ENCODE data around the gene ZBTB20. TPM values are rescaled to one million over a fixed set of nuclear protein-coding genes. Genes with fewer than 3 reads are reported as not detected.
A peak's percentile ranks its signal among the peaks of the same experiment; 100 is the strongest.

The ZBTB20 gene
- total RNA-seq, 1 experiment from 2014 or later, result 26.5 TPM

GRCh38 chr3:115147329-115148141 is 447 bp upstream of the ZBTB20 start:
- no peaks in the 10 kb centered on the region for H3K9me2 ChIP-seq (ENCODE audit: insufficient read depth)
- H3K4me2 ChIP-seq, result peak overlapping the region; percentile 79
- DNase-seq, result peak; percentile 97 to 98
- intact Hi-C loops (cut with micrococcal nuclease; ENCODE audit: unreplicated experiment), result loop anchor here (1.0 to 10.0 kb wide), 6 partner anchors 91 to 1203 kb away; partner anchors contain the start of gene ZDHHC23
- CTCF ChIA-PET, result interaction anchor here (0.6 to 0.8 kb wide), 2 partner anchors 70 to 73 kb away, joined by 3 to 5 read pairs; no protein-coding TSS in a partner anchor
- H3K36me3 ChIP-seq (ENCODE audit: low read depth), result no peaks in the 10 kb centered on the region
- peak overlapping the region; percentile 84 for H2AFZ ChIP-seq
- H3K4me1 ChIP-seq (replicated peaks; ENCODE audit: insufficient read depth), result peaks cover 17% of the 10 kb centered on the region
- BruUV-seq (replicated peaks), result no TSS peak
- H3K27ac ChIP-seq, result peak overlapping the region; percentile 47
- no peaks in the 10 kb centered on the region for H4K20me1 ChIP-seq (ENCODE audit: insufficient read depth)
- no peaks in the 10 kb centered on the region for H3F3A ChIP-seq (ENCODE audit: insufficient read depth, low read depth)
- no peaks in the 10 kb centered on the region for H3K9me3 ChIP-seq (ENCODE audit: insufficient read depth, low read depth)
- no peaks in the 10 kb centered on the region for H3K79me2 ChIP-seq (ENCODE audit: low read depth)
- no peaks in the 10 kb centered on the region for H3K27me3 ChIP-seq (ENCODE audit: insufficient read depth, low read depth)
- no peak for TF ChIP-seq EZH2 (IDR thresholded peaks at IDR 0.05; ENCODE audit: low read depth)
- no peak for TF ChIP-seq CTCF (conservative IDR thresholded peaks at IDR 0.05)
- peak overlapping the region; percentile 76 for H3K4me3 ChIP-seq
- POLR2A ChIA-PET (ENCODE audit: unreplicated experiment), result interaction anchor here (0.6 to 0.7 kb wide), 2 partner anchors 194 to 636 kb away, joined by 4 to 5 read pairs; no protein-coding TSS in a partner anchor

GRCh38 chr3:115146032-115146417 is 1.1 kb downstream of the ZBTB20 start:
- Histone ChIP-seq H3F3A (ENCODE audit: insufficient read depth, low read depth) (no peaks in the 10 kb centered on the region), H3K4me3 (peak overlapping the region; percentile 63), H3K9me2 (ENCODE audit: insufficient read depth) (no peaks in the 10 kb centered on the region), H3K79me2 (ENCODE audit: low read depth) (no peaks in the 10 kb centered on the region), H3K4me2 (peak overlapping the region; percentile 90), H3K27me3 (ENCODE audit: insufficient read depth, low read depth) (no peaks in the 10 kb centered on the region), H4K20me1 (ENCODE audit: insufficient read depth) (no peaks in the 10 kb centered on the region), H3K4me1 (replicated peaks; ENCODE audit: insufficient read depth) (peaks cover 17% of the 10 kb centered on the region), H3K27ac (no peak overlapping the region), H2AFZ (peak overlapping the region; percentile 76), H3K9me3 (ENCODE audit: insufficient read depth, low read depth) (no peaks in the 10 kb centered on the region), H3K36me3 (ENCODE audit: low read depth) (no peaks in the 10 kb centered on the region)
- TF ChIP-seq EZH2 (IDR thresholded peaks at IDR 0.05; ENCODE audit: low read depth) (no peak), CTCF (conservative IDR thresholded peaks at IDR 0.05) (no peak)
- POLR2A ChIA-PET (ENCODE audit: unreplicated experiment), result interaction anchor here (0.7 kb wide), 2 partner anchors 254 to 256 kb away, joined by 5 to 22 read pairs; no protein-coding TSS in a partner anchor
- intact Hi-C loops (cut with micrococcal nuclease; ENCODE audit: unreplicated experiment), result loop anchor here (2.0 to 10.0 kb wide), 3 partner anchors 93 to 1201 kb away; partner anchors contain the start of gene ZDHHC23
- TSS peak; percentile 66 for BruUV-seq (replicated peaks)
- CTCF ChIA-PET, result interaction anchor here (0.7 to 0.9 kb wide), 2 partner anchors 55 to 72 kb away, joined by 3 to 11 read pairs; no protein-coding TSS in a partner anchor
- peak; percentile 21 to 42 for DNase-seq

- Histone ChIP-seq H3K9me2 (ENCODE audit: insufficient read depth) (no peaks in the 10 kb centered on the region), H2AFZ (no peak overlapping the region), H3K4me3 (no peak overlapping the region), H3K36me3 (ENCODE audit: low read depth) (no peaks in the 10 kb centered on the region), H3K9me3 (ENCODE audit: insufficient read depth, low read depth) (no peaks in the 10 kb centered on the region), H3K4me1 (replicated peaks; ENCODE audit: insufficient read depth) (peaks cover 7% of the 10 kb centered on the region; the same call in 1 of the 2 replicates), H3K27me3 (ENCODE audit: insufficient read depth, low read depth) (no peaks in the 10 kb centered on the region), H3K27ac (no peak overlapping the region), H3K79me2 (ENCODE audit: low read depth) (no peaks in the 10 kb centered on the region), H3K4me2 (no peak overlapping the region), H4K20me1 (ENCODE audit: insufficient read depth) (no peaks in the 10 kb centered on the region), H3F3A (ENCODE audit: insufficient read depth, low read depth) (no peaks in the 10 kb centered on the region)
- no peak for DNase-seq
- intact Hi-C loops (cut with micrococcal nuclease; ENCODE audit: unreplicated experiment), result loop anchor here (10.0 kb wide), 1 partner anchor 1196 kb away; the partner anchor contains the start of gene ZDHHC23
- TF ChIP-seq CTCF (conservative IDR thresholded peaks at IDR 0.05) (no peak), EZH2 (IDR thresholded peaks at IDR 0.05; ENCODE audit: low read depth) (no peak)
- POLR2A ChIA-PET (ENCODE audit: unreplicated experiment), result no interaction called here
- no TSS peak for BruUV-seq (replicated peaks)
- CTCF ChIA-PET, result no interaction called here
Measured at GRCh38 chr3:115141033-115141757, 5.9 kb downstream of the ZBTB20 start.

All from PC-9 (cell line).